Measurements from ENCODE around the gene RAB18.

The RAB18 gene

GRCh38 chr10:27490807-27491206 is 13.3 kb upstream of the RAB18 start:
- Histone ChIP-seq H3K27ac (ENCODE audit: extremely low read depth, low read depth, low read length) (no peak overlapping the region), H3K4me1 (ENCODE audit: control insufficient read depth, insufficient read depth, low read length) (no peaks in the 10 kb centered on the region), H3K9me3 (ENCODE audit: control insufficient read depth, insufficient read depth, low read depth, low read length) (no peaks in the 10 kb centered on the region), H3K36me3 (ENCODE audit: control insufficient read depth in 2 of 2, insufficient read depth in 1 of 2, low read length in 2 of 2) (no peaks in the 10 kb centered on the region), H3K4me3 (ENCODE audit: low read depth, low read length) (no peak overlapping the region)
- ChIA-PET CTCF (no interaction called here), POLR2A (no interaction called here)
- TF ChIP-seq ZNF585B (tag by site-specific recombination; IDR thresholded peaks at IDR 0.05) = no peak
- no peak for TF ChIP-seq HOXA7 (CRISPR knock-in tag; IDR thresholded peaks at IDR 0.05; ENCODE audit: borderline replicate concordance)
- TF ChIP-seq ZBTB20 (tag by site-specific recombination; IDR thresholded peaks at IDR 0.05) = no peak
- no peak for TF ChIP-seq PRDM4 (tag by site-specific recombination; IDR thresholded peaks at IDR 0.05)
- TF ChIP-seq ZNF600 (tag by site-specific recombination; IDR thresholded peaks at IDR 0.05) = no peak
- TF ChIP-seq TCF7L2 (IDR thresholded peaks at IDR 0.05; ENCODE audit: borderline replicate concordance, low read depth, low read length) = no peak
- no peak for TF ChIP-seq ZFHX2 (tag by site-specific recombination; conservative IDR thresholded peaks at IDR 0.05)
- no peak for TF ChIP-seq ZNF19 (tag by site-specific recombination; IDR thresholded peaks at IDR 0.05; ENCODE audit: low read depth)
- TF ChIP-seq ZNF202 (tag by site-specific recombination; IDR thresholded peaks at IDR 0.05; ENCODE audit: borderline replicate concordance) = no peak
- TF ChIP-seq ZNF146 (tag by site-specific recombination; IDR thresholded peaks at IDR 0.05) = no peak
- no peak for TF ChIP-seq ZNF645 (tag by site-specific recombination; IDR thresholded peaks at IDR 0.05)
- TF ChIP-seq ZBTB44 (tag by site-specific recombination; IDR thresholded peaks at IDR 0.05) = no peak

- no peaks in the 10 kb centered on the region for H3K4me1 ChIP-seq (ENCODE audit: control insufficient read depth, insufficient read depth, low read length)
- TF ChIP-seq ZBTB7A (tag by site-specific recombination; IDR thresholded peaks at IDR 0.05; ENCODE audit: low read depth) (no peak), SCRT1 (tag by site-specific recombination; IDR thresholded peaks at IDR 0.05; ENCODE audit: borderline replicate concordance) (peak; percentile 92), ZNF341 (tag by site-specific recombination; IDR thresholded peaks at IDR 0.05; ENCODE audit: low read depth) (no peak), ZBTB49 (tag by site-specific recombination; IDR thresholded peaks at IDR 0.05; ENCODE audit: low read depth) (no peak), SP2 (tag by site-specific recombination; IDR thresholded peaks at IDR 0.05) (no peak), SCRT2 (tag by site-specific recombination; IDR thresholded peaks at IDR 0.05) (peak; percentile 95)
- no peaks in the 10 kb centered on the region for H3K9me3 ChIP-seq (ENCODE audit: control insufficient read depth, insufficient read depth, low read depth, low read length)
- no peak overlapping the region for H3K27ac ChIP-seq (ENCODE audit: extremely low read depth, low read depth, low read length)
- POLR2A ChIA-PET = no interaction called here
- CTCF ChIA-PET = no interaction called here
- H3K36me3 ChIP-seq (ENCODE audit: control insufficient read depth in 2 of 2, insufficient read depth in 1 of 2, low read length in 2 of 2) = no peaks in the 10 kb centered on the region
- H3K4me3 ChIP-seq (ENCODE audit: low read depth, low read length) = no peak overlapping the region
Observed at GRCh38 chr10:27494116-27494805, 9.8 kb upstream of the RAB18 start.

Data from HEK293 (cell line).